GM19099 (cell line): ENCODE results near the gene PRR13.

Experiments used
- POLR2A ChIP-seq: IDR thresholded peaks from 3 replicates; pipeline ENCODE4 v1.6.1; 2011; ENCODE audit warnings: low read depth; ENCODE audit not compliant: insufficient read length; ENCODE audit errors: extremely low read depth

The PRR13 gene

DNA sequence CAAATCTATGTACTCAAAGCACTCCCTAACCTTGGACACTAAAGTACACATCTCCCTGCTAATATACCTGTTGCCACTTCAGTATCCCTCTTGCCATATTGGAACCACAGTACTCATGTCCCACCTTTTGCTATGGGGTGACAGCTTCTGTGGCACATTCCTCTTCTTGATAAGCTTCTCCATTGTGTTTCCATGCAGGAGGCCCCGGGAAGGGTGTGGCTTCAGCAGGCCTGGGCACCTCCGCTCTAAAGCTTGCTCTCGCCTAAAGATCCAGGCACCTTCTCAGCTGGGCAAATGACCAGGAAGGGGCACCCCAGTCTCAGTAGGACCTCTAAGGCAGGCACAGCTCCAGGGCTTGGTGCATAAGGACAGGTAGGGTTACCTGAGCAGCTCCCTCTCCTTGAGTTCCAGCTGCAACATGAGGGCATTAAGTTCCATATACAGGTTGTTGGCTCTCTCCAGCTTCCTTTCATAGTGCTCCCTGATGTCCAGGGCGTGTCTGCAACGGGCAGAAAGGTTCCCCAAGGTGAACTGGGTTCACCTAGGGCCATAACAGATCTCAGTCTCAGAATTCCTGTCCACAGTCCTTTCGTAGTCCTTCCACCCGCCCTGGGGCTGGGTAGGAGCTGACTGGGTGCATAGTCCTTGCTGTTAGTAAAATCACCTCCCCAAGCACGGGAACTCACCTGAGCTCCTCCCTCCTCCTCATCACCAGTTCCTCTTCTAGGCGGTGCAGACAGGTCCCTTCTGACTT is 41.9 kb downstream of the PRR13 start:
- no peak for TF ChIP-seq POLR2A

GRCh38 chr12:53483979-53484377 is 42.4 kb downstream of the PRR13 start:
- no peak for TF ChIP-seq POLR2A

DNA sequence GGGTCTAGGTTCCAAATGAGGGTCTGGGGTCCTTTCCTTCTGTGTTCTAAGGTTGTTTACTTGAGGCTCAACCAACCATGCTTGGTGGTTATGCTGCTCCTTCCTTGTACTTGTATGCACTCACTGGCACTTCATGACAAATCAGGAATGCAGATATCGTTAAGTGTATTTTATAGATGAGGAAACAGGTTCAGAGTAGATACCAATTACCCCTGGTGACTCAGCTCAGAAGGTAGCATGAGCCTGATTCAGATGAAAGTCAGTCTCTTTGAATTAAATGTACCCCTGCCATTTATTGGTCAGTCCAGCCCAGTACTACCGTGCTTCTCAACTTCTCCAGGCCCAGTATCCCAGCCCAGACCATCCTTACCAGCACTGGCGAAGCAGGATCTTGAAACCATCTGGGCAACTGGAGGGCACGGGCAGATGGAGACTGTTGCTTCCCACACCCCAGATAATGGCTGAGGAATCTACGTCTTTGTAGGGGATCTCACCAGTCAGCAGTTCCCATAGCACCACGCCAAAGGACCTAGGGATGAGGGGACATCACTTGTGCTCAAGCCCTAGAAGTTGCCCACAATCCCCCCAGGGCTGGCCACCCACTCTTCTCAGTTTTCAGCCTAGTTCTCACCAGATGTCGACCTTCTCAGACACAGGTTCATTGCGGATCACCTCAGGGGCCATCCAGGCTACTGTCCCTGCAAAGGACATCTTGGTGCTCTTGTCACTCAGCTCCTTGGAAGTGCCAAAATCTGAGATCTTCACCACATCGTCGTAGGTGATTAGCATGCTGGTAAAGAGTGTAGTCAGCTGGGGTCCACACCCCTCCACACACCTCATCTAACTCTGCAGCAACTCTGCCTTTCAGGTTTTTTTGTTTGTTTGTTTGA is 43.4 kb downstream of the PRR13 start:
- TF ChIP-seq POLR2A = peak; percentile 12

DNA sequence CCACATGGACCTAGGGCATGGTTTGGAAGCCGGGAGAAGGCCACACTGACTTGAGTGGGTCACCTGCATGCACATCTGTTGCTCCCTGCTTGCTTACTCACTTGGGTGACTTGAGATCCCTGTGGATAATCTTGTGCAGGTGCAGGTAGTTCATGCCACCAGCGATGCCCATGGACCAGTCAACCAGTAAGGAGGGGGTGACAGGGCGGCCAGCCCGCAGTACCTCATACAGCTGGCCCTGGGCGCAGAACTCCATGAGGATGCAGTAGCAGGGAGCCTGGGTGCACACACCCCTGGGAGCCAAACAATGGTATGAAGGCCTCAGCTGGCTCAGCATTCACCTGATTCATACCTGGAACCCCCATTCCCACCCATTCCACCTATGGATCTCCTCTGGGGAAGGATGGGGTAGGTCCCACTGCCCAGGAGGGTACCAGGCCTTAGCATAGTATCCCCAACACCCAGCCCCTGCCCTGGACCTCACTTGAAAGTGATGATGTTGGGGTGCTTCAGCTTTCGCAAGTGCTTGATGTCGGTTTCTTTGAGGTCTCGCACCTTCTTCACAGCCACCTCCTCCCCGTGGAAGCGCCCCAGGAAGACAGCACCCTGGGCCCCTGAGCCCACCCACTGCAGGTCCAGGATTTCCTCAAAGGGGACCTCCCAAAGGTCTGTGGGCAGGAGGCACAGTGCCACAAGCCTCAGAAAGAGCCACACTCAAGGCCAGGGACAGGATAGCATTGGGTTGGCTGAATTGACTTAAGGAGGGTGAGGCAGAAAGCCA is 44.6 kb downstream of the PRR13 start:
- TF ChIP-seq POLR2A = no peak

DNA sequence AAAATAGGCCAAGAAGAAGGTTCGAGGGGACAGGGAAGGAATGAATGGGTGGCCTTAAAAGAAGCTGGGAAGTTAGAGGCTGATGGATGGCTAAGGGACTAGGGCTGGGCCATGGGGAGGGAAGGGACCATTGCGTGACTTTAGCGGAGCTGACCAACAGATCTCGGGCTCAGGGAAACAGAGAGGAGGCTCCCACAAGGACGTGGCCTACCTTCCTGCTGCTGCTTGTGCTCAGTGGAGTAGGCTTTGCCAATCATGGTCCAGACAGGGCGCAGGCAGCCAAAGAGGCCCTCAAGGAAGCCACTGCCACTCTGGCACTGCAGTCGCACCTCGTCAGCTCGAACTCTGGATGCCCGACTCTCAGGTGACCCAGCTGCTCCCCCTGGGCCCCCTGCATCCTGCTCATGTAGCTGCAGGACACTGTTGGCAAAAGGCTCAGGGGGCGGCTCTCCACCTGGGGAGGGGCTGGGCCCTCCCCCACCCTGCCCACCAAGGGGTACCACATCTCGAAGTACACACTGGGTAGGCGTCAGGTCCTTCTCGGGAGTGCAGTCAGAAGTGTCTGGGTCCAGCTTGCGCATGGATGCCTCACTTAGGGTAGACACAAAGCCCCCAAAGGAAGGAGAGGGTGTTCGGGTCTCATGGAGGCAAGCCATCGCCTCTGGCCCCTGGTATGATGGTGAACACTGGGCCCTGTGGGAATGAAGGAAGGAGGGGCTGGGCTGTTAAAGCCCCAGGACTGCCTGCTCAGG is 45.4 kb downstream of the PRR13 start:
- TF ChIP-seq POLR2A = peak; percentile 3

DNA sequence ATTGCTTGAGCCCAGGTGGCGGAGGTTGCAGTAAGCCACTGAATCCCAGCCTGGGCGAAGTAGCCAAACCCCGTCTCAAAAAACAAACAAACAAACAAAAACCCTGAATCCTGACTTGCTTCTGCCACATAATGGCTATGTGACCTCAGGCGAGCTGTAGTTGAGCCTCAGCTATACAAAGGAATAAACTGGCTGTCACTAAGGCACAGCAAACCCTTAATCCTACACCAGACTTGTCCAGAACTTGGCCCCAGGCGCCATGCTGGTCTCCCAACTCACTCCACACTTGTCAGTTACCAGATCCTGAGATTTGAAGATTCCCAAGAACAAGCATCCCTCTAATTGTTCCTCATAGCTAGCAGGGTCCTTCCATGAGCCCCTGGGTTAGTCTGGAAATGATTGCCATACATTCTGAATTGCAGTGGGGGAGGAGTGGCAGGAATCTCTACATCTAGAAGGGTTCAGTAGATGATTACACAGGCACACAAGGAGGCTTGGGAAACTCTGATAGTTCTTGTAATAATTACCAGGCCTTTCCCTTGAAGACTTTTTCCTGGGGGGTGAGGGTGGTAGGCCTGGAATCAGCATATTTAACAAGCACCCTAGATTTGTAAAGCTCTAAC is 47.8 kb downstream of the PRR13 start:
- TF ChIP-seq POLR2A = no peak

DNA sequence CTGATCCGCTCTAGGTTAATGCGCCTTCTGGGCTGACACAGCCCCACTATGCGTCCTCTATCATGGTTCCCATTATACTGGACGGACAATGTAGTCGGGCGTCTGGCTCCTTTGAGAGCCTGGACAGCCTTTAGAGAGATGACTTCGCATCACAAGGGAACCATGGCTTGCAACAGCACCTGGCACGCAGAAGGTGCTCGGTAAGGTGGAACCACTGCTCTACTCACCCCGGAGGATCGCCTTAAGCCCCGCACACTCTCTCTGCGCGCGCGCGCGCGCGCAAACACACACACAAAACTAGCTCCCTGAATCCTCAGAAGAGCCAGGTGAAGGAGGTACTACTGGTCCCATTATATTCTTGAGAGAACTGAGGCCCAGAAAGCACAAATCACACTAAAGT is 50.7 kb downstream of the PRR13 start:
- no peak for TF ChIP-seq POLR2A

DNA sequence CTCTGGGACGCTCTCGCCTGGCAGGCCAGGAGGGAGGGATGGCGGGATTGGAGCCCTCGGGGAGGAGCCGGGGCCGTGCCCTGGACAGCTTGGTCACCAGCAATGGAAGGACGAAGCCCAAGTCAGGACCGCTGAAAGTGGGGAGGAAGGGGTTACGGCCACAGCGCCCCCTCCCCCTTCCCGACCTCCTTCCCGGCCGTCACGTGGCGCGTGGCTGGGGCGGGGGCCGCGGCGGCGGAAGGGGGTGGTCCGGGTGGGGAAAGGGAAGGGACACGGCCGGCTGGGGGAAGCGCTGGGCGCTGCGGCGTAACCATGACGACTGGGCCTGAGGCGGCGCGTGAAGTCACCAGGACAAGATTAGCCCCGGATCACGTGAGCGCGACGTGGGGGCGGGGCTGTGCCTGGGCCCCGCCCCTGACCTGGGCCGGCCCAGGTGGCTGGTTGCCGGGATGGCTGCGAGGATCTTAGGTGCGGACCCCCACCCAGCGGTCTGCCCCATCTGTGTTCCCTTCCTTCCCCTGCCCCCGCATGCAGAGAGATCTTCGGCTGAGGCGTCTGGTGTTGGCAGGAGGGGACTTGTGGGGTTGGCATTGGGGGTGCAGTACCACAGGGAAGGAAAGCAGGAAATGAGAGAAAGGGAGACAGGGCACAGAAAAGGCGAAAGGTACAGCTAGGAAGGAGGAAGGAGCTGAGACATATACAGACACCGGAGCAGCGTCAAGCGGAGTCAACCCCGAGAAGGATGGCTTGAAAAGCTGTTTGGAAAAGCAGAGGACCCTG is 51.5 kb downstream of the PRR13 start:
- TF ChIP-seq POLR2A = peak; percentile 84

GRCh38 chr12:53493610-53494391 is 52.3 kb downstream of the PRR13 start:
- no peak for TF ChIP-seq POLR2A
